H1 (cell line): ENCODE data around the gene NDUFA8. TPM values are rescaled to one million over a fixed set of nuclear protein-coding genes. Genes with fewer than 3 reads are reported as not detected.

ENCODE experiments used
- ATF3 ChIP-seq: IDR thresholded peaks from 2 replicates; pipeline ENCODE4 v1.6.1; 2011; ENCODE audit warnings: low read depth, mild to moderate bottlenecking, low read length; ENCODE audit not compliant: insufficient read depth
- CEBPB ChIP-seq: IDR thresholded peaks from 2 replicates; pipeline ENCODE4 v1.6.1; 2012; ENCODE audit warnings: low read depth, low read length
- microRNA-seq, 2 experiments: library from miRNA; unstranded; fragments of <30 nt; microRNA quantifications; one replicate each; pipeline versions ENCODE4 to v1.2.0, GENCODE V29; 2016 to 2020; ENCODE audit warnings: borderline microRNAs expressed in 2 of 2, borderline number of aligned reads in 2 of 2, borderline replicate concordance in 1 of 2
- polyA plus RNA-seq, 7 experiments: library from polyadenylated mRNA; depleted of rRNA in 3 of 7; stranded (reverse) in 5 of 7; unstranded in 2 of 7; fragments of >200 nt in 5 of 7; fragments of 200-250 nt in 2 of 7; gene quantifications; 1 replicate in 5 of 7; 2 replicates in 1 of 7; 4 replicates in 1 of 7; pipeline versions ENCODE4 v1.2.1 to v1.2.3, GENCODE V29; 2011 to 2013; ENCODE audit warnings: missing spikeins in 2 of 7, mixed read lengths in 2 of 7
- small RNA-seq: library from polyadenylated mRNA; stranded (forward); fragments of <200 nt; extraction: miRNeasy Mini kit (QIAGEN cat#:217004); gene quantifications from one replicate; pipeline ENCODE3, GENCODE V24; 2013; ENCODE audit not compliant: insufficient read depth
- total RNA-seq: library from RNA; stranded (reverse); fragmentation: NEBNext Ultra II Directional; extraction: Animal tissue kit (Norgen Biotek cat#: 25700); gene quantifications from 2 replicates; pipeline ENCODE4 v1.2.1, GENCODE V29; 2021

Gene NDUFA8
- total and polyA plus RNA-seq, 2 of the 8 experiments (the other 6 are each of a cell fraction or from before 2014, with no cell fraction given) = 61.0 to 73.8 TPM

DNA sequence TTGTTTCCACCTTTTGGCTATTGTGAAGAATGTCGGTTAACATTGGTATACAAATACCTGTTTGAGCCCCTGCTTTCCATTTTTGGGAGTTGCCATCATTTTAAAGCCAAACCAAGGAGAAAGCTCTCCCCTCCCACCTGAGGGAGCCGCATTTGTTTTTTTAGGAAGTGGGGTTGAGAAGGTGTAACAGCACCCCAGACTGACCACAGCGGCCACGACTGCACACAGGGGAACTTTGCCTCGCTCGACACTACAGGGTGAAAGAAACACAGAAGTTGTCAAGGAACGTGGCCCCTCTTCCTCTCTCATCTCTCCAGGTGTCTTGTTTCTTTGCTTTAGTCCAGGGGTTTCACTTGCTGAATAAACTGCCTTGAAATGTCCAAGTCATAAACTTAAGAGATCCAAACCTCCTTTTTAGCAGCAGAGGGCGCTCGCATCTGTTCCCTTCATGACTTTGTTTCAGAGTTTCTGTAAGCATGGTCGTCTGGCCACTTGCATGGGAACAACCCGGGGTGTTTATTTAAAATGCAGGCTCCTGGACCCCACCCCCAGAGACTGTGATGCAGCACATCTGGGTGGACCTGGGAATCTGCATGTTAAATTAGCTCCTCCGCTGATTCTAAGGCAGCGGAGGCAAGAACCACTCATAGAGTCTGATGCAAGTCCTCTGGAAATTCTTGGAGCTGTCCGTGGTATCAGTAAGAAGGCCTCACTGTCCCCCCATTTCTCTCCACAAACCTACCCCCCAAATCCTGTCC is 64.4 kb downstream of the NDUFA8 start (continued):
- TF ChIP-seq CEBPB (peak; percentile 62; the same call in 1 of the 2 replicates), ATF3 (0 out of 2 replicates have a peak, but pooled peaks have one; percentile 3)

Small RNA genes within 50 kb of the gene (microRNA-seq; reads per million reads assigned to microRNA genes)
- gene MIR4478 = 0 reads per million in 2 experiments

Small RNA genes within 50 kb of the gene (small RNA-seq; reads per million reads assigned to genes)
- not detected for gene MIR4478

Other genes with a start within 250 kb of the NDUFA8 start
- 0.80 and 0.86 TPM in 2 replicates for gene TTLL11, start 66.5 kb downstream of the NDUFA8 start, total RNA-seq
- gene TTLL11, start 66.5 kb downstream of the NDUFA8 start, polyA plus RNA-seq (2011; rRNA removed) = 0.56 and 0.97 TPM in 2 replicates
- gene MORN5, start 129 bp upstream of the NDUFA8 start, total RNA-seq = not detected in 2 replicates
- gene MORN5, start 129 bp upstream of the NDUFA8 start, polyA plus RNA-seq (2011; rRNA removed) = not detected in 2 replicates
- 1.2 and 1.9 TPM in 2 replicates for gene LHX6, start 69.2 kb upstream of the NDUFA8 start, total RNA-seq
- gene LHX6, start 69.2 kb upstream of the NDUFA8 start, polyA plus RNA-seq (2011; rRNA removed) = 0.92 and 1.0 TPM in 2 replicates
- gene RBM18, start 105.1 kb upstream of the NDUFA8 start, total RNA-seq = 14.3 and 15.0 TPM in 2 replicates
- 2.4 and 5.9 TPM in 2 replicates for gene RBM18, start 105.1 kb upstream of the NDUFA8 start, polyA plus RNA-seq (2011; rRNA removed)
- 42.2 and 47.8 TPM in 2 replicates for gene MRRF, start 105.1 kb upstream of the NDUFA8 start, total RNA-seq
- gene MRRF, start 105.1 kb upstream of the NDUFA8 start, polyA plus RNA-seq (2011; rRNA removed) = 16.7 and 29.4 TPM in 2 replicates
- gene PTGS1, start 211.2 kb upstream of the NDUFA8 start, total RNA-seq = 1.1 and 1.3 TPM in 2 replicates
- gene PTGS1, start 211.2 kb upstream of the NDUFA8 start, polyA plus RNA-seq (2011; rRNA removed) = 1.9 and 2.4 TPM in 2 replicates